Measurements from ENCODE around the gene NRG2. TPM values are rescaled to one million over a fixed set of nuclear protein-coding genes. Genes with fewer than 3 reads are reported as not detected.

Gene NRG2
- total and polyA plus RNA-seq, 2 of the 8 experiments (the other 6 are each of a cell fraction or from before 2014, with no cell fraction given): 0.27 to 0.54 TPM

DNA sequence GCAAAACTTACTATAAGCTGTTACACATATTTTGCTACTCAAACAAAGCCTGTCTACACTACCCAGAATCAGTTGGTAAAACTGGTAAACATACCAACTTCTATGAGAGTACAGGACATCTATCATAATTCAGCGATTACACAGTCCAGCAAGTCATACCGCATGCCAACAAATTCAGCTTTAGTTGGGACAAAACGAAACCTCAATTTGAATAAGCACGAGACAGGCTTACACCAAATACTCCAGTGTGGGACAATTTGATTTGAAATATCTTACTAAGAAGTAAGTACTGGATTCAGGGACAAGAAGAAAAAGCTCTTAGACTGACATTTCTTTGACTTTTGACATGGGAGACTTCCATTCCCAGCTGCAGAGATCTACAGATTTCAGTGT is 2.0 kb downstream of the NRG2 start:
- Histone ChIP-seq H2AK5ac (ENCODE audit: low read depth, low read length) (no peak overlapping the region), H4K8ac (ENCODE audit: extremely low read depth, insufficient read depth, low read length) (no peak overlapping the region), H2AFZ (ENCODE audit: low read length) (no peak overlapping the region), H2BK12ac (ENCODE audit: low read depth, low read length) (no peak overlapping the region), H3K14ac (ENCODE audit: insufficient read length) (no peak overlapping the region), H4K5ac (ENCODE audit: insufficient read length, low read depth, low read length) (no peak overlapping the region), H3K9ac (replicated peaks in 1 of 4; ENCODE audit: extremely low read depth in 1 of 4, low read depth in 3 of 4, low read length in 3 of 4) (no peak overlapping the region), H3K9me3 (ENCODE audit: insufficient read depth in 2 of 2, low read depth in 1 of 2, low read length in 1 of 2) (no peaks in the 10 kb centered on the region), H3K36me3 (ENCODE audit: control insufficient read depth in 2 of 4, insufficient read depth in 4 of 4, low read length in 3 of 4) (no peaks in the 10 kb centered on the region), H3K4me3 (ENCODE audit: extremely low read depth in 1 of 4, insufficient read depth in 2 of 4, low read depth in 3 of 4, low read length in 4 of 4) (peak overlapping the region in 1 of 4 experiments; percentile 67; a peak in 1 of 8 replicates), H3K79me1 (ENCODE audit: low read depth, low read length) (no peaks in the 10 kb centered on the region), H2BK20ac (ENCODE audit: low read length) (no peak overlapping the region), H2BK120ac (replicated peaks; ENCODE audit: low read depth, low read length) (no peak overlapping the region), H3K27me3 (replicated peaks in 1 of 4; ENCODE audit: control insufficient read depth in 3 of 4, extremely low read depth in 1 of 4, insufficient read depth in 3 of 4, low read length in 3 of 4) (peaks cover 33 to 74% (median 58%) of the 10 kb centered on the region in 4 experiments), H3K4me2 (ENCODE audit: insufficient read depth in 1 of 2, low read depth in 2 of 2, low read length in 2 of 2) (peak overlapping the region; percentile 79 to 90; a peak in 2 of 4 replicates), H3K18ac (ENCODE audit: extremely low read depth, low read length) (no peak overlapping the region), H3K4ac (replicated peaks; ENCODE audit: insufficient read length, low read depth, low read length) (no peak overlapping the region), H2BK15ac (ENCODE audit: low read length) (no peak overlapping the region), H4K91ac (replicated peaks; ENCODE audit: insufficient read length, low read length) (no peak overlapping the region), H2BK5ac (ENCODE audit: low read depth, low read length) (no peak overlapping the region), H4K20me1 (replicated peaks in 1 of 2; ENCODE audit: control insufficient read depth in 1 of 2, insufficient read depth in 2 of 2, low read length in 2 of 2) (peaks cover 0 to 6% of the 10 kb centered on the region in 2 experiments), H3K4me1 (replicated peaks in 1 of 4; ENCODE audit: control insufficient read depth in 3 of 4, insufficient read depth in 4 of 4, low read length in 3 of 4) (peaks cover 0 to 11% (median 2%) of the 10 kb centered on the region in 4 experiments; a peak in 6 of 7 replicates), H3K56ac (replicated peaks; ENCODE audit: insufficient read length, low read depth, low read length) (no peak overlapping the region), H3K27ac (ENCODE audit: low read depth, low read length) (no peak overlapping the region), H3K79me2 (ENCODE audit: control insufficient read depth in 1 of 2, insufficient read depth in 2 of 2, low read length in 2 of 2) (no peaks in the 10 kb centered on the region), H3K23me2 (ENCODE audit: low read depth, low read length) (peaks cover 16% of the 10 kb centered on the region), H3K23ac (ENCODE audit: insufficient read length) (no peak overlapping the region)
- POLR2A ChIA-PET (ENCODE audit: partially characterized antibody): interaction anchor here (0.6 to 1.1 kb wide), 3 partner anchors 66 to 552 kb away, joined by 3 to 4 read pairs (median 3); partner anchors contain the start of gene PURA
- no peak for TF ChIP-seq RFX5 (IDR thresholded peaks at IDR 0.05; ENCODE audit: borderline replicate concordance, low read depth, low read length)
- no peak for TF ChIP-seq USF2 (IDR thresholded peaks at IDR 0.05; ENCODE audit: low read length)
- TF ChIP-seq ASH2L (IDR thresholded peaks at IDR 0.05; ENCODE audit: low read length): no peak
- no peak for TF ChIP-seq NANOG (IDR thresholded peaks at IDR 0.05; ENCODE audit: insufficient read depth, low read depth, low read length, poor library complexity, severe bottlenecking)
- no peak for TF ChIP-seq FOSL1 (IDR thresholded peaks at IDR 0.05; ENCODE audit: insufficient read depth, low read depth, low read length)
- TF ChIP-seq RBBP5 (IDR thresholded peaks at IDR 0.05; ENCODE audit: borderline replicate concordance, low read depth, low read length): no peak
- no peak for TF ChIP-seq BRCA1 (IDR thresholded peaks at IDR 0.05; ENCODE audit: low read depth, low read length)
- 65% methylated on average over 4 of the region's 4 CpGs; no CpG with 5 or more reads in 1 of the 2 experiments for WGBS, 2 experiments (ENCODE audit: extremely low coverage in 1 of 2, insufficient coverage in 1 of 2, insufficient read length in 1 of 2, insufficient replicate concordance in 2 of 2, low coverage in 1 of 2, low lambda C conversion rate in 2 of 2, missing lambda C conversion rate in 1 of 2)
- DNase-seq (ENCODE audit: low read depth in 1 of 2, low spot score in 2 of 2) (no peak), FAIRE-seq (no peak)
- CTCF ChIA-PET (ENCODE audit: partially characterized antibody): interaction anchor here (0.6 to 4.2 kb wide), 7 partner anchors 16 to 244 kb away, joined by 3 to 19 read pairs (median 3); no protein-coding TSS in a partner anchor

Data from H1 (cell line).